Fibroblast of villous mesenchyme (primary cell): Measurements from ENCODE around the gene VPS9D1. TPM values are rescaled to one million over a fixed set of nuclear protein-coding genes. Genes with fewer than 3 reads are reported as not detected.
A peak's percentile ranks its signal among the peaks of the same experiment; 100 is the strongest.
"Not testable (repeated sequence)": the region's sequence is repeated elsewhere in the genome, so short reads cannot be mapped to it uniquely, and the experiment has no call there.

ENCODE experiments used
- DNase-seq: peaks from one replicate; pipeline ENCODE4 v3.0.0-alpha.2; 2010; ENCODE audit warnings: low read depth
- H3K4me3 ChIP-seq: 2 replicates; pipeline ENCODE4 v1.5.1; 2011; ENCODE audit warnings: low read depth, mild to moderate bottlenecking, low read length
- CTCF ChIP-seq: IDR thresholded peaks from 2 replicates; pipeline ENCODE4 v1.5.1; 2012; ENCODE audit warnings: low read depth, mild to moderate bottlenecking, low read length; ENCODE audit not compliant: insufficient read depth
- total RNA-seq: library from RNA; depleted of rRNA; stranded (reverse); fragments of >200 nt; gene quantifications from 2 replicates; pipeline ENCODE4 v1.2.3, GENCODE V29; 2012

VPS9D1 gene
- total RNA-seq, 1 donor, result 9.9 TPM

GRCh38 chr16:89668790-89669158 lies 51.9 kb downstream of the VPS9D1 start:
- no peak for TF ChIP-seq CTCF
- no peak overlapping the region for H3K4me3 ChIP-seq
- DNase-seq, result no peak

GRCh38 chr16:89667633-89668032 lies 53.1 kb downstream of the VPS9D1 start:
- no peak overlapping the region for H3K4me3 ChIP-seq
- no peak for DNase-seq
- TF ChIP-seq CTCF, result no peak

DNA sequence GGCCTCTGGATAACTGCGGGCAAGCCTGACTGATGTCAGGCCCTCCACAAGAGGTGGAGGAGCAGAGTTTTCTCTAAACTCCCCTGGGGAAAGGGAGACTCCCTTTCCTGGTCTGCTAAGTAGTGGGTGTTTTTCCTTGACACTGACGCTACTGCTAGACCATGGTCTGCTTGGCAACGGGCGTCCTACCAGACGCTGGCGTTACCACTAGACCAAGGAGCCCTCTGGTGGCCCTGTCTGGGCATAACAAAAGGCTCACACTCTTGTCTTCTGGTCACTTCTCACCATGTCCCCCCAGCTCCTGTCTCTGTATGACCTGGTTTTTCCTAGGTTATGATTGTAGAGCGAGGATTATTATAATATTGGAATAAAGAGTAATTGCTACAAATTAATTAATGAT lies 53.7 kb downstream of the VPS9D1 start:
- not testable (repeated sequence) for H3K4me3 ChIP-seq
- TF ChIP-seq CTCF, result peak; percentile 56
- DNase-seq, result peak; percentile 57

- H3K4me3 ChIP-seq, DNase-seq: not testable (repeated sequence)
These were observed 56.5 kb downstream of the VPS9D1 start for GRCh38 chr16:89664238-89664637.

- H3K4me3 ChIP-seq, result no peak overlapping the region
- no peak for TF ChIP-seq CTCF
- no peak for DNase-seq
These were observed 59.5 kb downstream of the VPS9D1 start for GRCh38 chr16:89661215-89661614.

DNA sequence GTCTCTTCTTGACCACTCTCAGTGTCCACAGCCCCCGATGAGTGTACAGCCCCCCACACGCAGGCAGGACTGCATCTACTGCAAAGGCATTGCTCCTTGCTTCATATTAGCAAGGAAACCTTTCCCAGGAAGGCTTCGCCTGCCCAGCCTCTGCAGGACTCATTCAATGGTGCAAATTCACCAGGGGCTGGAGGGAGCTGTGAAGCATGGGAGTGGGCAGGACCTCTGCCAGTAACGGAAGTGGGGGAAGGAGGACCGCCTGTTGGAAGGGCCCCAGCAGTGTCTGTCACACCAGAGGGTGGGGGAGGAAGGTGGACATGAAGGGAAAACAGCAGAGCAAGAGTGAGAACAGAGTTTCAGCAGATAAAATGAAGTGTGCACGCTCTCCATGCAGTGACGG lies 60.6 kb downstream of the VPS9D1 start:
- no peak for DNase-seq
- no peak for TF ChIP-seq CTCF
- H3K4me3 ChIP-seq, result no peak overlapping the region

DNA sequence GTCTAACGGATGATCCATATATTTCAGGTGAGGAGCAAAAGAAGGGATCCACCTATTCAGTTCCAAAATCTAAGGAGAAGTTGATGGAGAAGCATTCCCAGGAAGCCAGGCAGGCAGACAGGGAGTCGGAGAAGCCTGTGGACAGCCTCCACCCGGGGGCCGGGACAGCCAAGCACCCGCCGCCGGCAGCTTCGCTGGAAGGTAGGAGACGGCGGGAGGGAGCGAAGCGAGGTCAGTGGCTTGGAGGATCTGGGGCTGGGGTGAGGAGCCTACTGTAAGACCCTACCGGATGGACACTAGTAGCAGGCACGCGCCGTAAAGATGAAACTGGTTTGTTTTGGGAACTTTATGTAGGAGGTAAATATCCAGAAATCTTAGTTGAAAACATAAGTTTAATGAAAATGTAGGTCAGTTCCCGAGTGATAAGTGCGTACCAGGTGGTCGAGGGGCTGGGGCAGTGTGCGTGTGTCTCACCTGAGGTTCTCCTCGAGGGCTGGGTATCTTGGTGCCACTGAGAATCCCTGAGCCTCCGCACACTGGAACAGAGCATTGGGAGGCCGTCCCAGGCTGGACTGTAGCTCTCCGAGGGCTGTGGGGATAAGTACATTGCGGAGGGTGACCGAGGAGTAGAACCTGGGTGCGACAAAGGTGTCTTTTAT lies 62.3 kb downstream of the VPS9D1 start:
- TF ChIP-seq CTCF, result no peak
- peak overlapping the region; percentile 98 for H3K4me3 ChIP-seq
- DNase-seq, result peak; percentile 18
